ENCODE measurements around the gene DNAJC11.

DNA sequence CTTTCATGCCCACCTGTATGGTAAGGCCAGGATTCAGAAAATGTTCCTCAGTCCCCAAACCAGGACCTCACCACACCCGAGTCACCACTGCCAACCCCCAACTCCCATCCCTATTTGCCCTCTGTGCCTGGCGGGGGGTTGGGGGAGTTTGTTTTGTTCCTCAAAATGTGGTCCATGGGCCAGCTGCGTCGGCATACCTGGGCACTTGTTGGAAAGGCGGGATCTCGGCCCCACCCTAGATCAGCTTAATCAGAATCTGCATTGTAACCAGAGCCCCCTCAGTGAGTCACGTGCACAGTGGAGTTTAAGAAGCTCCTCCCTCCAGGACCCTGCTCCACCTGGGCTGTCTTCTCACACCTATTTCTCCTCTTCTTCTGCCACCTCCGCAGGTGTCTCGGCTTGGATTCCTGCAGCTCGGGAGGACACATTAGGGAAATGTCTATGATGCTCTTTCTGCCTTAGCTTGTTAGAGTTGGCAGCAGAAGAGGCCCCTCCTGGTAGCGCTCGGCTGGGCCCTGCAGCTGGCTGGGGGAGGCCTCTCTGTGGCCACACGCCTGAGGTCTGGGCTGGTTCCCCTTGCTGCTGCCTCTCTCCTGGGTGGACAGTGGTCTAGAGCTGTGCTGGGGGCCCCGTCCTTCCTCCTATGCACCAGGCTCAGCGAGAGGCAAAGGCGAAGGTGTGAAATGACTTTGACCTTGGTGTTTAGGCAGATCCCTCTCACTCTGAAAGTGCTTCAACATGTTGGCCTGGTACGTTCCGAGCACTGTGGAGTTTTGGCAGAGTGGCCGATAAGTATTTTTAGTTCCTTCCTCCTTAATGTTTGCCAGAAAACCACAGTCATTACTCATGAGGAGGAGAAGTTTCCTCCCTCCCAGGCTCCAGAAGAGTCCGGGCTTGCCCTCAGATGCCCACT is 41.8 kb upstream of the DNAJC11 start:
- TF ChIP-seq, protein P1, sequence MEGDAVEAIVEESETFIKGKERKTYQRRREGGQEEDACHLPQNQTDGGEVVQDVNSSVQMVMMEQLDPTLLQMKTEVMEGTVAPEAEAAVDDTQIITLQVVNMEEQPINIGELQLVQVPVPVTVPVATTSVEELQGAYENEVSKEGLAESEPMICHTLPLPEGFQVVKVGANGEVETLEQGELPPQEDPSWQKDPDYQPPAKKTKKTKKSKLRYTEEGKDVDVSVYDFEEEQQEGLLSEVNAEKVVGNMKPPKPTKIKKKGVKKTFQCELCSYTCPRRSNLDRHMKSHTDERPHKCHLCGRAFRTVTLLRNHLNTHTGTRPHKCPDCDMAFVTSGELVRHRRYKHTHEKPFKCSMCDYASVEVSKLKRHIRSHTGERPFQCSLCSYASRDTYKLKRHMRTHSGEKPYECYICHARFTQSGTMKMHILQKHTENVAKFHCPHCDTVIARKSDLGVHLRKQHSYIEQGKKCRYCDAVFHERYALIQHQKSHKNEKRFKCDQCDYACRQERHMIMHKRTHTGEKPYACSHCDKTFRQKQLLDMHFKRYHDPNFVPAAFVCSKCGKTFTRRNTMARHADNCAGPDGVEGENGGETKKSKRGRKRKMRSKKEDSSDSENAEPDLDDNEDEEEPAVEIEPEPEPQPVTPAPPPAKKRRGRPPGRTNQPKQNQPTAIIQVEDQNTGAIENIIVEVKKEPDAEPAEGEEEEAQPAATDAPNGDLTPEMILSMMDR (IDR thresholded peaks at IDR 0.05) = no peak
- no peak for TF ChIP-seq POLR2AphosphoS5 (IDR thresholded peaks at IDR 0.05; ENCODE audit: low read depth, low read length)

Data from Panc1 (cell line).